Measurements from ENCODE around the gene ROBO4.

ROBO4 gene

GRCh38 chr11:124835918-124836317 lies 61.7 kb downstream of the ROBO4 start:
- H3F3A ChIP-seq (ENCODE audit: insufficient read depth, low read length): 0 out of 2 replicates have a peak, but pooled peaks cover 6% of the 10 kb centered on the region
- H3K36me3 ChIP-seq (replicated peaks; ENCODE audit: insufficient read depth, low read length): no peaks in the 10 kb centered on the region
- H3K9ac ChIP-seq (ENCODE audit: low read length): peak overlapping the region; percentile 48; the same call in 1 of the 2 replicates
- peaks cover 4% of the 10 kb centered on the region; the same call in 1 of the 2 replicates for H3K4me1 ChIP-seq (ENCODE audit: low read length)
- TF ChIP-seq EZH2phosphoT487 (IDR thresholded peaks at IDR 0.05; ENCODE audit: low read length) (no peak), EZH2 (optimal IDR thresholded peaks at IDR 0.05; ENCODE audit: low read depth, low read length) (no peak), CTCF (IDR thresholded peaks at IDR 0.05; ENCODE audit: low read length) (no peak)
- H3K27ac ChIP-seq (ENCODE audit: low read length): peak overlapping the region; percentile 67; the same call in 1 of the 2 replicates
- H3K27me3 ChIP-seq (replicated peaks; ENCODE audit: insufficient read depth, low read length): peaks cover 32% of the 10 kb centered on the region
- peak overlapping the region; percentile 87 for H3K4me2 ChIP-seq (ENCODE audit: low read depth, low read length)
- no peaks in the 10 kb centered on the region for H4K20me1 ChIP-seq (ENCODE audit: insufficient read depth, low read length)
- H3K9me2 ChIP-seq (replicated peaks; ENCODE audit: insufficient read depth, low read length): no peaks in the 10 kb centered on the region
- no peaks in the 10 kb centered on the region for H3K79me2 ChIP-seq (ENCODE audit: low read length)
- peak overlapping the region; percentile 58 for H3K4me3 ChIP-seq (ENCODE audit: low read length)
- no peaks in the 10 kb centered on the region for H3K9me3 ChIP-seq (replicated peaks; ENCODE audit: insufficient read depth, low read length)
- DNase-seq: no peak
- H2AFZ ChIP-seq (ENCODE audit: low read length): peak overlapping the region; percentile 85

- peaks cover 20% of the 10 kb centered on the region for H3K27me3 ChIP-seq (replicated peaks; ENCODE audit: insufficient read depth, low read length)
- no peaks in the 10 kb centered on the region for H3K36me3 ChIP-seq (replicated peaks; ENCODE audit: insufficient read depth, low read length)
- no peak overlapping the region for H3K9ac ChIP-seq (ENCODE audit: low read length)
- TF ChIP-seq CTCF (IDR thresholded peaks at IDR 0.05; ENCODE audit: low read length): no peak
- no peak for TF ChIP-seq EZH2phosphoT487 (IDR thresholded peaks at IDR 0.05; ENCODE audit: low read length)
- TF ChIP-seq EZH2 (optimal IDR thresholded peaks at IDR 0.05; ENCODE audit: low read depth, low read length): no peak
- H3K4me2 ChIP-seq (ENCODE audit: low read depth, low read length): no peak overlapping the region
- H3K4me1 ChIP-seq (ENCODE audit: low read length): peaks cover 4% of the 10 kb centered on the region; the same call in 1 of the 2 replicates
- H3K9me3 ChIP-seq (replicated peaks; ENCODE audit: insufficient read depth, low read length): no peaks in the 10 kb centered on the region
- no peaks in the 10 kb centered on the region for H3K9me2 ChIP-seq (replicated peaks; ENCODE audit: insufficient read depth, low read length)
- H4K20me1 ChIP-seq (ENCODE audit: insufficient read depth, low read length): no peaks in the 10 kb centered on the region
- no peak for DNase-seq
- H3F3A ChIP-seq (ENCODE audit: insufficient read depth, low read length): 0 out of 2 replicates have a peak, but pooled peaks cover 6% of the 10 kb centered on the region
- no peak overlapping the region for H3K4me3 ChIP-seq (ENCODE audit: low read length)
- no peak overlapping the region for H2AFZ ChIP-seq (ENCODE audit: low read length)
- no peaks in the 10 kb centered on the region for H3K79me2 ChIP-seq (ENCODE audit: low read length)
- no peak overlapping the region for H3K27ac ChIP-seq (ENCODE audit: low read length)
These were observed 63.0 kb downstream of the ROBO4 start for GRCh38 chr11:124834526-124835180.
